ENCODE measurements around the gene MCEMP1.

DNA sequence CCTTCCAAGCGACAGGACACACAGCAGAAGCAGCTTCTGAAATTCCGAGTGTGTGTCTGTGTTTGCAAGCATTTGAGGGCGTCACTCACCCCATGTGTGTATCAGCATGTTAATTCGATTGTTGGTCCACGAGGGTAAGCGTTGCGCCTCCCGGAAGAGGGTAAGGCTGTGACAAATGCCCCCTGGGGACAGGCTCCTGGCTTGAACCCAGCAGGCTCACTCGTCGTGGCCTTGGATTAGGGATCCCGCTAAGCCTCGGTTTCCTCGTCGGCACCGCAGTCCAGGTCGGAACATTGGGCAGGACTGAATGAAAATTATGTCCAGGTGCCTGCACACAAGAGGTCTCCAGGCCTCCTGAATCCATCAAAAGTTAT, 40.6 kb upstream of the MCEMP1 start:
- no peak for TF ChIP-seq ZBTB7A (CRISPR knock-in tag; IDR thresholded peaks at IDR 0.05)
- TF ChIP-seq CAMTA2 (CRISPR knock-in tag; IDR thresholded peaks at IDR 0.05; ENCODE audit: borderline replicate concordance), result no peak
- TF ChIP-seq ZFP37 (CRISPR knock-in tag; IDR thresholded peaks at IDR 0.05; ENCODE audit: borderline replicate concordance), result no peak
- TF ChIP-seq, protein P1, sequence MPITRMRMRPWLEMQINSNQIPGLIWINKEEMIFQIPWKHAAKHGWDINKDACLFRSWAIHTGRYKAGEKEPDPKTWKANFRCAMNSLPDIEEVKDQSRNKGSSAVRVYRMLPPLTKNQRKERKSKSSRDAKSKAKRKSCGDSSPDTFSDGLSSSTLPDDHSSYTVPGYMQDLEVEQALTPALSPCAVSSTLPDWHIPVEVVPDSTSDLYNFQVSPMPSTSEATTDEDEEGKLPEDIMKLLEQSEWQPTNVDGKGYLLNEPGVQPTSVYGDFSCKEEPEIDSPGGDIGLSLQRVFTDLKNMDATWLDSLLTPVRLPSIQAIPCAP (CRISPR knock-in tag; IDR thresholded peaks at IDR 0.05; ENCODE audit: low read depth), result no peak
- no peak for TF ChIP-seq KLF11 (CRISPR knock-in tag; IDR thresholded peaks at IDR 0.05)
- no peak for TF ChIP-seq NCOR1 (IDR thresholded peaks at IDR 0.05; ENCODE audit: borderline replicate concordance, low read length)
- TF ChIP-seq SMARCC2 (IDR thresholded peaks at IDR 0.05), result no peak

Data from HepG2 (cell line).